HL-60 (cell line): Measurements from ENCODE around the gene CDC37.
"Not testable (repeated sequence)": the region's sequence is repeated elsewhere in the genome, so short reads cannot be mapped to it uniquely, and the experiment has no call there.

ENCODE experiments used
- DNase-seq, 2 experiments: peaks; one replicate each; pipeline ENCODE4 v3.0.0-alpha.2; 2010 to 2020; ENCODE audit warnings: low read depth in 1 of 2, low spot score in 1 of 2
- H3K27ac ChIP-seq: fragments of 250-450 bp; sonication (Bioruptor Pico); replicated peaks from 2 replicates; pipeline ENCODE4 v1.5.1; 2020; ENCODE audit warnings: mild to moderate bottlenecking, moderate library complexity
- H3K27me3 ChIP-seq: fragments of 250-450 bp; sonication (Bioruptor Pico); 2 replicates; pipeline ENCODE4 v1.5.1; 2021; ENCODE audit warnings: mild to moderate bottlenecking, moderate library complexity; ENCODE audit not compliant: insufficient read depth, poor library complexity, severe bottlenecking
- H3K4me3 ChIP-seq: replicated peaks from 2 replicates; pipeline ENCODE4 v1.5.1; 2011; ENCODE audit warnings: mild to moderate bottlenecking, control low read depth, low read length; ENCODE audit not compliant: insufficient read depth
- GABPA ChIP-seq: IDR thresholded peaks from 2 replicates; pipeline ENCODE4 v1.6.1; 2012; ENCODE audit warnings: low read depth
- POLR2AphosphoS5 ChIP-seq: IDR thresholded peaks from 2 replicates; pipeline ENCODE4 v1.6.1; 2012; ENCODE audit warnings: low read depth
- SPI1 ChIP-seq: IDR thresholded peaks from 2 replicates; pipeline ENCODE4 v1.6.1; 2012; ENCODE audit warnings: low read depth, mild to moderate bottlenecking, borderline replicate concordance
- TF ChIP-seq, protein P1 (sequence below): IDR thresholded peaks from 2 replicates; pipeline ENCODE4 v1.6.1; 2012; ENCODE audit warnings: low read depth; ENCODE audit not compliant: insufficient replicate concordance
- TF ChIP-seq, protein P2 (sequence below): IDR thresholded peaks from one replicate; pipeline ENCODE4 v1.5.1; 2011; ENCODE audit warnings: low read length, control low read depth, inconsistent platforms; ENCODE audit not compliant: insufficient read depth

The CDC37 gene

DNA sequence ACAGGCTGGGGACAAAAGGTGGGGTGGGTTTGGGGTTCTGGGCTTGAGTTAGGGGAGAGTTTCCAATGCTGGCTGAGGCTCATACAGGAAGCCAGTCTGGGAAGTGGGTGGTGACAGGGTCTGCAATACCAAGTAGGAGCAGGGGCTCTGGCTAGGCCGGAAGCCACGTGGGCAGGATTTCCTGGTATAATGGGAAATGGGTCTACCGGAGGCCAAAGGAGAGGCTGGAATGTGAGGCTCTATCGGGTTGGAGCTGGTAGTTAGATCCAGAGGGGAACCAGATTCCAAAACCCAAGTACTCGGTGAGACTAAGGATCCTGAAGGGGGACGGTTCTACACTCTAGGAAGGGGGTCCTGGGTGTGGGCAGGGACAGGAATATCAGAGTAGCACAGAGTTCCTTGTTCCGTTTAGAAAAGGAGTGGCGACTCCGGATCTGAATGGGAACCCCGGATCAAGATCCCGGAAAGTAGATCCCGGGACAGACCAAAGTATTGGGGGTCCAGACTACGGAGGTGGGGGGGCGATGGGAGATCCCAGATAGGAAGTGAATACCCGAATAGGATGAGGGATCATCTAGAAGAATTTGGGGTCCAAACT lies 802 bp downstream of the CDC37 start:
- peaks cover 15% of the 10 kb centered on the region for H3K27me3 ChIP-seq
- TF ChIP-seq, protein P1, sequence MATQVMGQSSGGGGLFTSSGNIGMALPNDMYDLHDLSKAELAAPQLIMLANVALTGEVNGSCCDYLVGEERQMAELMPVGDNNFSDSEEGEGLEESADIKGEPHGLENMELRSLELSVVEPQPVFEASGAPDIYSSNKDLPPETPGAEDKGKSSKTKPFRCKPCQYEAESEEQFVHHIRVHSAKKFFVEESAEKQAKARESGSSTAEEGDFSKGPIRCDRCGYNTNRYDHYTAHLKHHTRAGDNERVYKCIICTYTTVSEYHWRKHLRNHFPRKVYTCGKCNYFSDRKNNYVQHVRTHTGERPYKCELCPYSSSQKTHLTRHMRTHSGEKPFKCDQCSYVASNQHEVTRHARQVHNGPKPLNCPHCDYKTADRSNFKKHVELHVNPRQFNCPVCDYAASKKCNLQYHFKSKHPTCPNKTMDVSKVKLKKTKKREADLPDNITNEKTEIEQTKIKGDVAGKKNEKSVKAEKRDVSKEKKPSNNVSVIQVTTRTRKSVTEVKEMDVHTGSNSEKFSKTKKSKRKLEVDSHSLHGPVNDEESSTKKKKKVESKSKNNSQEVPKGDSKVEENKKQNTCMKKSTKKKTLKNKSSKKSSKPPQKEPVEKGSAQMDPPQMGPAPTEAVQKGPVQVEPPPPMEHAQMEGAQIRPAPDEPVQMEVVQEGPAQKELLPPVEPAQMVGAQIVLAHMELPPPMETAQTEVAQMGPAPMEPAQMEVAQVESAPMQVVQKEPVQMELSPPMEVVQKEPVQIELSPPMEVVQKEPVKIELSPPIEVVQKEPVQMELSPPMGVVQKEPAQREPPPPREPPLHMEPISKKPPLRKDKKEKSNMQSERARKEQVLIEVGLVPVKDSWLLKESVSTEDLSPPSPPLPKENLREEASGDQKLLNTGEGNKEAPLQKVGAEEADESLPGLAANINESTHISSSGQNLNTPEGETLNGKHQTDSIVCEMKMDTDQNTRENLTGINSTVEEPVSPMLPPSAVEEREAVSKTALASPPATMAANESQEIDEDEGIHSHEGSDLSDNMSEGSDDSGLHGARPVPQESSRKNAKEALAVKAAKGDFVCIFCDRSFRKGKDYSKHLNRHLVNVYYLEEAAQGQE: no peak
- TF ChIP-seq SPI1 (no peak), GABPA (no peak), POLR2AphosphoS5 (no peak)
- TF ChIP-seq, protein P2, sequence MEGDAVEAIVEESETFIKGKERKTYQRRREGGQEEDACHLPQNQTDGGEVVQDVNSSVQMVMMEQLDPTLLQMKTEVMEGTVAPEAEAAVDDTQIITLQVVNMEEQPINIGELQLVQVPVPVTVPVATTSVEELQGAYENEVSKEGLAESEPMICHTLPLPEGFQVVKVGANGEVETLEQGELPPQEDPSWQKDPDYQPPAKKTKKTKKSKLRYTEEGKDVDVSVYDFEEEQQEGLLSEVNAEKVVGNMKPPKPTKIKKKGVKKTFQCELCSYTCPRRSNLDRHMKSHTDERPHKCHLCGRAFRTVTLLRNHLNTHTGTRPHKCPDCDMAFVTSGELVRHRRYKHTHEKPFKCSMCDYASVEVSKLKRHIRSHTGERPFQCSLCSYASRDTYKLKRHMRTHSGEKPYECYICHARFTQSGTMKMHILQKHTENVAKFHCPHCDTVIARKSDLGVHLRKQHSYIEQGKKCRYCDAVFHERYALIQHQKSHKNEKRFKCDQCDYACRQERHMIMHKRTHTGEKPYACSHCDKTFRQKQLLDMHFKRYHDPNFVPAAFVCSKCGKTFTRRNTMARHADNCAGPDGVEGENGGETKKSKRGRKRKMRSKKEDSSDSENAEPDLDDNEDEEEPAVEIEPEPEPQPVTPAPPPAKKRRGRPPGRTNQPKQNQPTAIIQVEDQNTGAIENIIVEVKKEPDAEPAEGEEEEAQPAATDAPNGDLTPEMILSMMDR: no peak
- DNase-seq: peak in 1 of 2 experiments; percentile 31
- H3K27ac ChIP-seq: peak overlapping the region; percentile 56
- peak overlapping the region; percentile 99 for H3K4me3 ChIP-seq

DNA sequence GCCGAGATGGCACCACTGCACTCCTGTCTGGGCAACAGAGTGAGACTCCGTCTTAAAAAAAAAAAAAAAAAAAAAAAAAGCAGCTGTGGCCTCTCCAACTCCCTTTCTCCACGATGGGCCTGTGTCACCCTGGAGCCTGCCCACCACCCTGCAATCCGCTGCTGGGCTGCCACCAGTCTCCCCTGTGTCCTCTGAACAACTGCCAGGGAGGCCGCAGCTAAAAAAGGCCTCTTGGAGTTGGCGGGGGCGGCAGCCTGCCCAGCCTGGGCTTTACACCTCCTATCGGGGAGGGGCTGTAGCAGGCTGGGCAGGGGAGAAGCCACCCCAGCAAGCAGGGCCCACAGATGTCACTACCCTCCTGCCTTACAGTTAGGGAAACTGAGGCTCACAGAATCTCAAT lies 3.5 kb downstream of the CDC37 start:
- no peak for TF ChIP-seq GABPA
- TF ChIP-seq, protein P1: no peak
- TF ChIP-seq, protein P2: no peak
- no peak for TF ChIP-seq POLR2AphosphoS5
- no peak for TF ChIP-seq SPI1
- no peak for DNase-seq
- H3K27me3 ChIP-seq: peaks cover 5% of the 10 kb centered on the region
- no peak overlapping the region for H3K4me3 ChIP-seq
- H3K27ac ChIP-seq: no peak overlapping the region

DNA sequence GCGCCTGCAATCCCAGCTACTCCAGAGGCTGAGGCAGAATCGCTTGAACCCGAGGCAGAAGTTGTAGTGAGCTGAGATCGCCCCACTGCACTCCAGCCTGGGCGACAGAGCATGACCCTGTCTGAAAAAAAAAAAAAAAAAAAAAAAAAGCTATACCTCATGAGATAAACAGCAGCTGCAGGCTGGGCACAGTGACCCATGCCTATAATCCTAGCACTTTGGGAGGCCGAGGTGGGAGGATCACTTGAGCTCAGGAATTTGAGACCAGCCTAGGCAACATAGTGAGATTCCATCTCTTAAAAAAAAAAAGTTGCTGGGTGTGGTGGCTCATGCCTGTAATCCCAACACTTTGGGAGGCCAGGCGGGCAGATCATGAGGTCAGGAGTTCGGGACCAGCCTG lies 4.0 kb downstream of the CDC37 start:
- not testable (repeated sequence) for H3K27ac ChIP-seq, H3K27me3 ChIP-seq, H3K4me3 ChIP-seq, DNase-seq

DNA sequence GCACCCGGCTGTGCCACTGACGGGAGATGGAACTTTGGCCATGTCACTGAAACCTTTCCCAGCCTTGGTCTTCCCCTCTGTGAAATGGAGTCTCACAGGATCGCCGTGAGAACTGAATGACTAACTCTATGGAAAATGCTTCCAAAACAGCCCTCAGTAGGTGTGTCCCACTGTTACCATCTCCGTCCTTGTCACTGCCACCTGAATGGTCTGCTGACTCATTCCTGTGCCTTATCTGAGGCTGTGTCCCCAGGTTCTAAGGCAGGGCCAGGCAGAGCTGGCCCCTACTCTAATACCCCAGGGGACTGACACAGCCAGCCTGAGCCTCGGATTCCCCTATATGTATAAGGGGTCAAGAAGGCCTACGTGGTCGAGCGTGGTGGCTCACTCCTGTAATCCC lies 4.5 kb downstream of the CDC37 start:
- Histone ChIP-seq H3K4me3 (no peak overlapping the region), H3K27ac (no peak overlapping the region), H3K27me3 (no peaks in the 10 kb centered on the region)
- TF ChIP-seq GABPA: no peak
- TF ChIP-seq, protein P1: no peak
- no peak for TF ChIP-seq SPI1
- no peak for TF ChIP-seq POLR2AphosphoS5
- TF ChIP-seq, protein P2: no peak
- DNase-seq: no peak
